HG02588 (cell line): ENCODE data around the gene MCM8.
A peak's percentile ranks its signal among the peaks of the same experiment; 100 is the strongest.

Experiments used
- ATAC-seq: cut with Tn5 transposase; IDR thresholded peaks from one replicate; pipeline ENCODE4 v1.9.1; 2021; ENCODE audit warnings: mild to moderate bottlenecking, moderate library complexity; ENCODE audit not compliant: unreplicated experiment

Gene MCM8

DNA sequence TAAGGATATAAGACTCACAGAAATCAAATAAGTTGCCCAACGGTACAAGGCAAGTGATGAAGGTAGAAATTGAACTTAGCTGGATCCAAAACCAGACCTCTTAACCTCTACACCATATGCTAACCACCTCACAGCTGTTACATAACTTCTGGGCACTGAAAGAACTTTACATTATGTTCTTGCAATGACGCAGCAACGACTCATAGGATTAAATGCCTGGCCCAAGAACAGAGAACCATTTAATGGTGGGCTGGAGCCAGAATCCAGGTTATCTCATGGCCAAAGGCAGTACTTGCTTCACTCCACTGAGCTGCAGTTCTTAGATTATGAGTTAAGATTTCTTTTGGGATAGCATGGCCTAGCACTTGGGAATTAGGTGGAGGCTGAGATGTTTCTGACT is 4.5 kb upstream of the MCM8 start:
- ATAC-seq: no peak

DNA sequence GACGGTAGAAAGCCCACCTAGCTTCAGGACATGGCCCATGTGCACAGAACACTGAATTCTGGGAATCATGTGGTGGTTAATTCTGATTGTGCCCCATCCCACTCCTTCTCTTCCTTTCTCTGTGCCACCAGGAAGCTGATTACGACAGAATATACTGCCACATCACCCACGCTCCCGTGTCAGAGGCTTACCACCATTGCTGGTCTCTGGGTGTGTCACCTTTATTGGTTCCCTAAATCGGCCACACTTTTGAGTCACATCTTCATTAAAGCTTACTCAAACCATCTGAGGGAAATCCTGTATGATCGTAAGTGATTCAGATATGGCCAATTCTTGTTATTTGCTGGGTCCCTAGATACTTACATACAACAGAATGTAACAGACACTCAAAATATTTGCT is 3.2 kb upstream of the MCM8 start:
- no peak for ATAC-seq

DNA sequence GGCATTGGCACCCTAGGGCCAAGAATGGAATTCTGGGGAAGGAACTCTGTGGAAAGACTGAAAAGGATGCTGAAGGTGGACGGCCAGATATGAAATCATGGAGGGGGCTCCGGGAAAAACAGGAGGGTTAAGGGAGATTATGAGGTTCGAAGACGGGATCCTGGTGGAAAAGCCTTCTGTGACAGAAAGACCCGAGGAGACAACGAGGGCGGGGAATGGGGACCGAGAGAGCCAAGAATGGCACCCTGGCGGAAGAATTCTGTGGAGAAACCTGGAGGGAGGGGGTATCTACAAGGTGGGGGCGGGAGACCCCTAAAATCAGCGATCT is 545 bp upstream of the MCM8 start:
- ATAC-seq: no peak

DNA sequence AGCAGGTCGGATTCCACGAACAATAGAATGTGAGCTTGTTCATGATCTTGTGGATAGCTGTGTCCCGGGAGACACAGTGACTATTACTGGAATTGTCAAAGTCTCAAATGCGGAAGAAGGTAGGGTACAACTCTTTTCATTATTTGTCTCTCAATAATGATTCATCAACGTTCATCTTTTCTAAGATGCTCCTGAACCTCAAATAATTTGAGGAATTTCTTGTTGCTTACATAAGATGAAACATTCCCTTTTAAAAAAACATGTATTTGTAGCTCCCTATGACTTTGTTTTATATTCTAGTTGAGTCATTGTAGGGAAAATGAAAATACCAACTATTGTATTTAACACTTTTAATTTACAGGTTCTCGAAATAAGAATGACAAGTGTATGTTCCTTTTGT is 17.0 kb downstream of the MCM8 start:
- ATAC-seq: no peak

DNA sequence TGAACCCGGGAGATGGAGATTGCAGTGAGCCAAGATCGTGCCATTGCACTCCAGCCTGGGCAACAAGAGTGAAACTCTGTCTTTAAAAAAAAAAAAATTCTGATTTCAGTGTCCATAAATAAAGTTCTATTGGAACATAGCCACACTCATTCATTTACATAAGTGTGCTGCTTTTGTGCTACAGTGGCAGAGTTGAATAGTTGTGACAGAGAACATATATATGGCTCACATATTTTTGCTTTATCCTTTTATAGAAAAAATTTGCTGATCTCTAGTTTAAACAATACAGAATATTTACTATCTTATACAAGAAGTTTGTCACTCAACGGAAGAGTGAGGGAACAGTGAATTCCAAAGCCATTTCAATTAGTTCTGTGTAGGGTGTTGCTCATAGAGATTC is 18.0 kb downstream of the MCM8 start:
- ATAC-seq: no peak

DNA sequence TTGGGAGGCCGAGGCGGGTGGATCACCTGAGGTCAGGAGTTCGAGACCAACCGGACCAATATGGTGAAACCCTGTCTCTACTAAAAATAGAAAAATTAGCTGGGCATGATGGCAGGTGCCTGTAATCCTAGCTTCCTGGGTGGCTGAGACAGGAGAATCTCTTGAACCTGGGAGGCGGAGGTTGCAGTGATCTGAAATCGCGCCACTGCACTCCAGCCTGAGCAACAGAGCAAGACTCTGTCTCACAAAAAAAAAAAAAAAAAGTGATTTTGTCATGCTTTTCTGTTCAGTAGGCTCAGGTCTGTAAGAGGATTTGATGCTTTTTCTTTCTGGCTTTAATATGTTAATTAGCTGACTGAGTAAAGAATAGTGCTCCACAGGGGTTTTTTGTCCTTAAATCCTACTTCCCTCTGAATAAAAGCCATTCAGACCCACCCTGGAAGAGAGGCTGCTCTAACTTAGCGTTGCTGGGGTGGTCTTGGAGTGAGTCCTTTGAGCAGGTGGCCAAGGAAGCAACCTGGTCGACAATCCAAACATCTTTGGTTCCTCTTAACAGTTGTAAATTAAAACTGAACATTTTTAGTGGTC is 19.0 kb downstream of the MCM8 start:
- ATAC-seq: no peak

DNA sequence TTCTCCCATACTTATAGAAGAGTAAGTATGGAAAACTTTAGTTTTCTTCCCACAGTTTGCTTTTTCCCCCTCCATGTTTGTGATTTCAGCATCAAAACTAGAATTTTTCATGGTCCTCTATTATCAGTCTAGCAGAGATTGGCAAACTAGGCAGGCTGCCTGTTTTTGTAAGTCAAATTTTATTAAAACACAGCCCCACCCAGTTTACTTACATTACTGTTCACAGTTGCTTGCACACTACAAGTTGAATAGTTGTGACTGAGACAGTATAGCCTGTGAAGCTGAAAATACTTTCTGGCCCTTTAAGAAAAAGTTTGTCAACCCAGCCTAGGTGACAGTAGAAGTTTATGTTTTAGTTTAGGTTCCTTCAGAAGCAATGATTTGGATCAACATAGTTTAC is 19.5 kb downstream of the MCM8 start:
- no peak for ATAC-seq

DNA sequence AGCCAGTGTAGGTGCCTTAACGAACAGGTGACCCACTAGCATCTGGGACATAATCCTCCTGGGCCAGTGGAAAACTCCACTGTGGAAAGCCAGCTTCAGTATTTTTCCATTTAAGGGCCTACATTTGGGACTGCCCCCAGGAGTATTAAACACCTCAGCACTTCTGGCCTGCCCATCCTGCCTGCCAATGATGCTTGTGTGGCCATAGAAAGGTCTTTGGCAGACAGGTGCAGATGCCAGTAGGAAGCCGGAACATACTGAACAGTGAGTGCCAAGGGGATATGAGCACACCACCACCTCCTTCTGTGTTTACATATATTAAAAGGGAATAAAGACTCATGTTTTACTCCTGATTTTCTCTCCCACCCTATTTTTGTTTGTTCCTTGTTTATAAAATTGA is 19.9 kb downstream of the MCM8 start:
- no peak for ATAC-seq

DNA sequence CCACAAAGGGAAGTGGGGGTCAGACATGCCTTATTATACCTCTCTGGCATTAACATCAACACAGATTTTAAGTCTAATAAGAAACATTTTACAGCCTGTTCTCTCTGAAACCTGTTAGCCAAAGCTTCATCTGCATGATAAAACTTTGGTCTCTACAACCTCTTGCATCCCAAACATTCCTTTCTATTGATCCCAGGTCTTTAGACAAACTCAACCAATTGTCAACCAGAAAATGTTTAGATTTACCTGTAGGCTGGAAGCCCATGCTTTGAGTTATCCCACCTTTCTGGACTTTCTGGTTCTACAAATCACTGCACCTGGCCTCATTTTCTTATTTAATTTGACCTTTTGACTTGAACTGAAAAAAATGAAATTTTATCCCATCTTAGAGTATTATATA is 20.8 kb downstream of the MCM8 start:
- ATAC-seq: no peak

DNA sequence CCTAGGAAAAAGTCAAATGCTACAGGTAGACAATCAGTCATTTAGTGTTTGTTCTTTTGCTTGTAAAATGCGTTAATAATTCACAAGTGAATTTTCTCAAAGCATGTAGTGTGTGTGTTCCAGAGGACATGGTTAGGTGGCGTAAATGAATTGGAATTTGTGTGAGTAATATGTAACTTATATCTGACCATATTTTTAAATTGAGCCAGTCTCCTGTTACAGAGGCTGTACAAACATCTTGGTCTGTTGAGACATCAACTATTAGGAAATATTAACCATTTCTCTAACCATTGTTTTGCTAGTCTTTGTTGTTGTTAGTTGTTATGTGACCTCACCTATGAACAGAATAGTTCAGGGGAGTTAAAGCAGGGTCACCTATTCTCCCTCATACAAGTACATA is 22.7 kb downstream of the MCM8 start:
- no peak for ATAC-seq

DNA sequence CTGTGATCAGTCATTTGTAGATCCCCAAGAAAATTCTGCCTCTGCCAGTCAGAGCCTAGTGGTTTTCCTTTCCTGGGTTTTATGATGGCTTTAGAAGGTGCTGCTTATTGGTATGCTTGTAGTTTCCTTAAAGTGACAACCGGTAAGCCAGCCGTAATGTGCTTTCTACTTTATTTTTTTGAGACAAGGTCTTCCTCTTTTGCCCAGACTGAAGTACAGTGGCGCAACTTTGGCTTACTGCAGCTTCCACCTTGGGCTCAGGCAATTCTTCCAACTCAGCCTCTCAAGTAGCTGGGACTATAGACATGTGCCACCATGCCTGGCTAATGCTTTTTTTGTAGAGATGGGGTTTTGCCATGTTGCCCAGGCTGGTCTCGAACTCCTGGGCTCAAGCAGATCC is 23.5 kb downstream of the MCM8 start:
- ATAC-seq: no peak

DNA sequence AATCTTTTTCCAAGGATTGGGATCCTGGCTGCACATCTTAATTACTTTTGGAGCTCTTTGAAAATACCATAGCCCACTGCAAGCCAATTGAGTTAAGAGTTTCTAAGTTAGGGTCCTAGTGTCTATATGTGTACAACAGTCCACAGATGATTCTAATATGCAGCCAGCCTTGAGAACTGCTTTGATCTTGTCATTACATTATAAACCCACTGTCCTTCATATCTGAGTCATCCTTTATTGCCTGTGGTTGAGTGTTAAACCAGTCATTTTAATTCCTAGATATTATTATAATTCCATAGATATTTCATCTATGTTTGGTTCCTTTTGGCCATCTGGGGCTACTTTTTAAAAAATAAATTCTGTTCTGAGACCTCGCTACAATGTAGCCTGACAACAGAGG is 24.1 kb downstream of the MCM8 start:
- no peak for ATAC-seq

DNA sequence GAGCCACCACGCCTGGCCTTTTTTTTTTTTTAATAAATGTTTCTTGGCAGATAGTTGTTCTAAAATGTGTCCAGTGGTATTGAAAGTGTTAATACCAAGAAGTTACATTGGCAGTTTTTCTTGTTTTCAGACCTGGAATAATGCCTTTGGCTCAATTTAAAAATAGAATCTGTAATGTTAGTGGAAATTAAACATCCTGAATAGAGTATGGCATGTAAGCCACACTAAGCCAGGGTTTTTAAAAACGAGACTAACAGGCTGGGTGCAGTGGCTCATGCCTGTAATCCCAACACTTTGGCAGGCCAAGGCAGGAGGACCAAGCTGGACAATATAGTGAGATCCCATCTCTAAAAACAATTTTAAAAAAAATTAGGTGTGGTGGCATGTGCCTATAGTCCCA is 25.3 kb downstream of the MCM8 start:
- no peak for ATAC-seq

DNA sequence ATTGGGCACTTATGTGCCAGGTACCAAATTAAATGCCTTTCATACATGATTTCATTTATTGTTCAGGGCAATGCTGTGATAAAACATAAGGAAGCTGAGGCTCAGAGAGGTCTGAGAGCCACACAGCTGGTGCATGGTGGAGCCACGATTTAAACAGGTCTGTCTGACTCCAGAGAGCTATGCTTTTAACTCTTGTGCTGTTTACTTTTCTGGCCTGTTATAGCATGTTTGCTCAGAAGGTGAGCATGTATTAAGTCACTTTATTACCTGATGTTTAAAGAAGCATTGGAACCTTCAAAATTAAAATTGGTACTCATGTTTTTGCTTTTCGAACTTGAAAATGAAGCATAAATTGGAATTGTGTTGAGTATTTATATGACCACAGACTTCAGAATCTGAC is 26.8 kb downstream of the MCM8 start:
- ATAC-seq: no peak

DNA sequence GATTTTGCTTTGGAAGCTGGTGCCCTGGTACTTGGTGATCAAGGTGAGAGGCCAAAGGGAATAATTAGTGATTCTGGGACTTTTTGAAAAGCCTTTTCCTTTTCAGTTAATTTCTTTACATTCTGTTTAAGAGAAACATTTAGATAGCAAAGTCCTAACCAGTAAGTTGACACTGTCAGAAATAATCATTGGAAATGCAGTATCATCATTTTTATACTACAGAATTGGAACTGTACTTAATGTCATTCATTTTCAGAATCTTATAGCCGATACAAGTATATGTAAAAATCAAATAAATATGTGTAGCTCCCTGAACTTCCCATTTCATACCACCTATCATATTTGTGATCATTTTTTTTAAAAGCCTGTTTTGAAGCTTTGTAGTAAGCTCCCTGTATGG is 27.5 kb downstream of the MCM8 start:
- no peak for ATAC-seq

DNA sequence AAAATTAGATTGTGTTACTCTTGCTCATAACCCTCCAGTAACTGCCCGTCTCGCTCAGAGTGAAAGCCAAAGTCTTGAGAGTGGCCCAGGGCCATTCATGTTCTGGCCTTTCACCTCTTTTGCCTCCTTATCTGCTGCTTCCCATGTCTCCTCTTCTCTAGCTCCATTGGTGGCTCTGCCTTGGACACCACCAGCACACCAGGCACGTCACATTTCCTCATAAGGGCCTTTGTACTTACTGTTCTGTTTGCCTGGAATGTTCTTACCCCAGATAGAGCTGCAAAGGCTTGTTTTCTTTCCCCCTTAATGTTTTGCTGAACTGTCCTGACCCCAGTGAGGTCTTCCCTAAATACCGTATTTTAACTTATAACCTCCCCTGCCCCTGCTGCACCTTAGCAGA is 29.3 kb downstream of the MCM8 start:
- no peak for ATAC-seq

DNA sequence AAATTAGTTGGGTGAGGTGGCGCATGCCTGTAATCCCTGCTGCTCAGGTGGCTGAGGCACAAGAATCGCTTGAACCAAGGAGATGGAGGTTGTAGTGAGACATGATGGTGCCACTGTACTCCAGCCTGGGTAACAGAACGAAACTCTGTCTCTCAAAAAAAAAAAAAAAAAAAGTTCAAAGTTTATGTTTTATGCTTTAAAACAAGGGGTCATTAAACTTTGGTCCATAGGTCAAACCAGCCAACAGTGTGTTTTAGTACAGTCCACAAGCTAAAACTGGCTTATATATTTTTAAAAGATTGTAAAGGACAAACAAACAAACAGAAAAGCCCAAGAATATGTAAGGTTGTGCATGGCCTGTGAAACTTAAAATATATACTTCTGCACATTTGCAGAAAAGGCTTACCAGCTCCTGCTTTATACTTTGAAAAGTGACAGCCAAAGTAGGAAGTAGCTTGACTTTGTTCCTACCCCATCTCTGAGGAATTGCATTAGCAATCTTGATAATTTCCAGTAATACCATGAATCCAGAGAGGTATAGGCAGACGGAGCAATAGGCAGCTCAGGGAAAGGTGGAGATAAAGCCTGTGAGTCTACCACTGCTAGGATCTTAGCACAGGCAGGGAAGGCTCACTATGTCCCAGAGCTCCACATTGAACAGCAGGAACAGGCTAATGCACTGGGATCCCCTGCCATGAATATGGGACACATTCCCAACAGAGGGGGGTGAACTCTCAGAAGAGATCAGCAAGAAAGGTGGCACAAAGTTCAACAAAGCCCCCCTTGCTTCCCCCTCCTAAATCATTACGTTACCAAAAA is 30.5 kb downstream of the MCM8 start:
- no peak for ATAC-seq

DNA sequence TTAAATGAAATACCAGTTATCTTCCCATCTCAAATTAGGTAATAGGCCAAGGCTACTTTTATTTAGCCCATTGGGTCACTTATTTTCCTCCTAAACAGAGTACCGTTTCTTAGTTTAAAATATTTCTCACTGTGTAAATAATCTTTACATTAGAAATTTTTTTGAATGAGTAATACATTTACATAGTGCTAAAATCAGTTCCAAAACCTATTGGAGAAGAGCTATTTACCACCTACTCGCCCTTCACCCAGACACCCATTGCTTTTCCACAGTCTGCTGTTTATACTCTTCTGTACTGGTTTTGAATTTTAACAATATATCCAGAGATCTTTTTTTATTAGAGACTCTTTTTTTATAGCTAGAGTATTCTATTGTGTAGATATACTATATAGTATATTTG is 36.9 kb downstream of the MCM8 start:
- no peak for ATAC-seq

DNA sequence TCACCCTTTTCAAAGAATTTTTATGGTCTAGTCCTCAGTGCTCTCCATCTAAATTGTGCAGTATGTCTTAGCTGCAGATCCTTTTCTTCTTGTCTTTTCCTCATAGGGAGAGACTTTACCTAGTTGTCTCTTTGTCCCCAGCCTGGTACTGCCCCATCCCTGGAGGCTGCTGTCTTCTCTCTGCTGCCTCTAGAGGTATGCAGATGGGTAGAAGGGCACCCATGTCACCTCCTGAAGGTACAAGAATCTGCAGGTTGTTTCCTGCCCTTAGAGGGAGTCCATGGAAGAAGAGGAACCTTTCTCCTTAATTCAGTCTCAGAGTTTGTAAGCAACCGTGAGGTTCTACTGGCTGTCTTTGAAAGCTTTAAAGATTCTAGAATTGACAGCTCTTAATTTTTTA is 39.1 kb downstream of the MCM8 start:
- ATAC-seq: no peak

DNA sequence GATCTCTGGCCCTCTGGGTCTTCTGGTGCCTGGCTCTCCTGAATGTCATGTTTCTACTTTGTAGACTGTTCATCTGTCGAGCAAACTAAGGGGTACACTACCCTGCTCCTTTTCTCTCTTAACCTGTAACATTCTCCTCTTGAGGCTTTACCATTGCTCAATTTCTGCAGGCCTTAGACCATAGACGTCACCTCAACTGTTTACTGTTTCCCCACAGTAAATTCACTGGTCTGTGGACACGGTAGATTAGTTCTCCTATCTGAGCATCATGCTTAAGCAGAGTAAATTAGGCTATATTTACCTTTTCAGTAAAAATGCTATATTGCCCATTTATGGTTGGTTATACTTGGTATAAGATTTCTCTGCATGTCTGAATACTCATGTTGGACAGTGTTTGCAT is 40.5 kb downstream of the MCM8 start:
- ATAC-seq: no peak

DNA sequence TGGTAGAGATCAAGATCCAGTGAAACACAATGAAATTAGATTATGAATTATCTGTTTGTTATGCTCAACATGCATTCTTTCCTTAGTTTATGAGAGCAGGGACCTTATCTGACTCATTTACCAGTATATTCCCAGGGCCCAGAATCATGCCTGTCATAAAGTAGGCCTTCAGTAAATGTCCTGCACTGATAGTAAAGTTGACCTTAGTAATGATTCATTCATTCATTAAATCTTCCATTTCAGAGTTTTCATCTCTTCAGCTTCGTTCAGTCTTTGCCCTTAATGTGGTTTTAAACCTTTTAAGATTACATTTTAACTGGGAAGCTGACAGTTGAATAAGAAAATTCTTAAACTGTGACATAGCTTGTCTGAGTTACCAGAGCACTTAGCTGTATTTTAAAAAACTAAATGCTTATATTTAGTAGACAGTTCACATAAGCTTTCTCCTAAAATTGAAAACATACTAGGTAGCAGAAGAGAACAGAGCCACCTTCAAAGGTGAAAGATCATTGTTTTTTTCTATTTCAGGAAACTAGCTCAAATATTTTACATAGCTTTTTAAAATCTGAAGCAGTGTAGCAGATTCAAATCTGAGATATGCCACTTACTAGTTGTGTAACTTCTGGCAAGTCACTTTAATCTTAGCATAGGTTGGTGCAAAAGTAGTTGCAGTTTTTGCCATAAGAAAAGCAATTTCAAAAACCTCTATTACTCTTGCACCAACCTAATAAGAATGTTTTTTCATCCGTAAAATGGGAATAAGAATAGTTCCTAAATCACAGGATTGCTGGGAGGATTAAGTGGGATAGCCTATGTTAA is 41.4 kb downstream of the MCM8 start:
- no peak for ATAC-seq

DNA sequence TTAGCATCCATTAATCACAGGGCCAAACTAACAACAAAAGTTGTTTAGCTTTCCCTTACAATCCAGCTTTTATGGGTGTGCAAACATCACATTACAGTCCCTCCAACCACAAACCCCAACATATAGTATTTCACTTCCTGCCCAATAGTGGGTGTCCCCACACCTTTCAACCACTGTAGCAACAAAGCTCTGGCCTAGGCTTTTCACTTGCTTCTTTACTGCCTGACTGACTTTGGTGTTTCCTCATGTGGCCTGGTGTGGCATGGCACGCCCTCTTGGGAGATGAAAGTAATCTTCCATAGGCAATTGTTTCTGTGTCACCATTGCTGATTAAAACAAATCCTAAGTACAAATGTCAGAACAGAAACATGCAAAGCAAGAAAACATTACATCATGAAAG is 46.3 kb downstream of the MCM8 start:
- peak; percentile 94 for ATAC-seq
